ENCODE measurements around the gene COLEC12.

The COLEC12 gene

DNA sequence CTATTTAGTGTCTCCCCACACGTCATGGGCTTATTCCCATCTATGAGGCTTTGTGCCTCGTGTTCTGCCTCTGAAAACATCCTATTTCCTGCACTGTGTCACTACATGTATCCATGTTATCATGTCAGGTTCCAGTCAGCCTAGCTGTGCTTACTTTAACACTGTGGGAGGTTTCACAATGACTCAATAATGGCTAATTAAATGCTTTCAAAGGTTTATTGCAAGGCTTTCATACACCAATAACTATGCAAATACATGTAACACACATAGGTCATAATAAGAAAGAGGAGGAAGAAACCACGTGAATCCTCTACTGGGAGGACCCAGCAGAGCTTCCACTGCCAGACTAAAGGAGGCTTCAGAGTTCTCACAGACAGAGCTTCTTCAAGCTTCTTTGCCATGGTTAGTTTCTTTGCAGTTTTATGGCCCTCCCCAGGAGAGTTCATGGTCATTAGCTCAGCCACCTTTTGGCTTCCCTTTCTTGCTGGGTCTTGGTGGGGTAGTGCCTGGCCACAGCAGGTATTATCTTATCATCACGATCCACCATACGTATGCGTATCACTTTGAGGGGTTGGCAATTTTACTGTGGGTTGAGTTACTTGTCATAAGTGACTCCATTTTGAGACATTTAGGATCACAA, 5.1 kb upstream of the COLEC12 start:
- DNase-seq, result no peak

DNA sequence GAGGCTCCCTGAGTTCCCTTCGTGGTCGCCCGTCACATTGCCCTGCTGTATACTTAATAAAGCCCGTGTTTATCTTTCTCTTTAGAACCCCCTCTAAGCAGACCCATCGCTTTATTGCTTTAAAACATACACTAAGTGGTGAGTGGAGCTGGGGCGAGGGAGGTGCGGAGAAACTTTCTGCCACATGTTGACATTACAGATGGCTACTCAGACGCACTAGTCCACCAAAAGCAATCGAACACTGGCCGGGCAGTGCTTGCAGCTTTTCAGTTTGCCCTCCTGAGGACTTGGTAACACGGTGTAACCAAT, 859 bp upstream of the COLEC12 start:
- DNase-seq, result no peak

DNA sequence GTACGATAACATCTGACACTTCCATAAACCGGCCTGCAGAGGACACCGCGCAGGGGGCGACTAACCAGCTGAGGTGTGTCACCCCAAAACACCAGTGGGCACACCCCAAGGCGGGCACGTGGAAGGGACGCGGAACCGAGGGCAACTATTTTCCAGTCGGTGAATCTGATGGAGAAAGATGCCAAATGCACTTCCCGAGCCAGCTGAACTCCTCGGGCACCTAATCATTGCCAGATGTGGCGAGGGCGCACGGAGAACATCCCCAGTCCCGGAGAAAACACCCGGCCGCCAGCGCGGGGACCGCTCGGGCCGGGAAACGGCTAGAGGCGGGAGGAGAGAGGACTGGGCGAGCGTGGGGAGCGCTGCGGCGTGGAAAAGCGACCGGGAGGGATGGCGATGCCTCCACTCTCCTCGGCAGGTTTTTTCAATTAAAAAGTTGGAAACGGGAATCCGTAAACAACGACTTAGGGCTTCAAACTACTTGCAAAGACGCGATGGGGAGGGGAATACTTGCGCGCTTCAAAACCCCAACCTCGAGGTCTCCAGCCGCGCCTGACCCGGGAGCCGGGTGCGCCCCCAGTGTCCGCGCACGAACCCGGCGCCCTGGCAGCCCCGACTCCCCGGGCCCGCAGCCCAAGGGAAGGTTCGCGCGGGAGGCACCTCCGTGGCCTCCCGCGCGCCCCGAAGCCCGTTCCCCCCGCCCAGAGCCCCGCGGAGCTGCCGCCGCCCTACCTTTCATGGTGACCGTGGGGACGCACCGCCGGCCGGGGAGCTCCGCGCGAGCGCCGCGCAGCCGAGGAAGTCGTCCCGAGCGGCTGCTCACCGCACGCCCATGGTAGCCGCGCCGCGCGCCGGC, 497 bp downstream of the COLEC12 start:
- DNase-seq, result no peak

DNA sequence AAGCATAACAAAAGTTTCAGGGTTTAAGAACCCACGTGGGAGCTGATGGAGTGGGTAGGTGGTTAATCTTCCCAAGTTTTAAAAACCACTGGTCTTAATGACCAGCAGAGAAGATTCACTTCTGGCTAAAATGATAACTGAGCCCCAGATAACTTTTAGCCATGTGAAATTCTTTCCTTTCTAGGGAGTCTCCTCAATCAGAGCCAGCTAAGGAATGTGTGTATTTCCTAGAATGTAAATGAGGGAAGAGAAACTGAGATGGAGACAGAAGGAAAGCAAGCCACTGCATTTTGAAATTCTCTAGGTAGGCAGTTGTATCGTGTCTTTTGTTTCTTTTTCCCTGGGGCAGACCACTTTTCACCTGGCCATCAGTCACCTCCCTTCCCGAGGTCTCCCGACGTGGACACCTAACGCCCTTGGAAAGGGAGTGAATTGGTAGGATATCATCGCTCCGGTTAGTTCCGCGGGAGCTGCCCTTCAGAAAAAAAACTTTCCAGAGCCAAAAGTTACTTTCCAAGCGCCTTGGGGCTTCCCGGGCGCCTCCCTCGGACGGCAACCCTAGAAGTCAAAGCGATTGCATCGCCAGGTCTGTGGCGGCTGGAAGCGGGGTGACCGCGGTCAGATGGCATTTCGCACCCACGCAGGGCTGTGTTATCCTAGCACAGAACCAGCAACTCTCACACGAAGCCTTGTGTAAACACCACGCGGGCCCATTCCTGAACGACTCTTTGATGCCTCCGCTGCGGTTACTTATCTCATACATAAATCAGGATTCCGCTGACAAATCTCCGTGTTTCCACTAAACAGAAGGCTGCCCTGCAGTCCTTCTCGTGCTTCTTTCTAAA, 1.3 kb downstream of the COLEC12 start:
- no peak for DNase-seq

DNA sequence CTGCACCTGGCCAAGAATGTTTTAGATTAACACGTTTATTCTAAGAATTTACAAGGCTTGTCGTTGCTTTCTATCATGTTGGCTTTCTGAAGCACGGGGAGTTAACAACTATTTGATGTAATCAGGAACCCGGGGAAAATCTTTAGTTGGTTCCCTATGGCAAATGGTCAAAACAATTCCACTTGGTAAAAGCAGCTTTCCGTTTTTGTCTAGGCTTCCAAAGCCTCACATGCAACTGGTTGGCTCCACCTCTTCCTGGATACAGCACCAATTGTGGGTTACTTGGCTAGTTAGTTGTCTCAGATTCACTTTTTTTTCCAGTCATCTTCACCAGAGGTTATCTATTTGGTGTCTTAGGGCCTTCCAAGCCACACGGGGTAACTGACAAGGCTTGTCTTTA, 2.8 kb downstream of the COLEC12 start:
- no peak for DNase-seq

DNA sequence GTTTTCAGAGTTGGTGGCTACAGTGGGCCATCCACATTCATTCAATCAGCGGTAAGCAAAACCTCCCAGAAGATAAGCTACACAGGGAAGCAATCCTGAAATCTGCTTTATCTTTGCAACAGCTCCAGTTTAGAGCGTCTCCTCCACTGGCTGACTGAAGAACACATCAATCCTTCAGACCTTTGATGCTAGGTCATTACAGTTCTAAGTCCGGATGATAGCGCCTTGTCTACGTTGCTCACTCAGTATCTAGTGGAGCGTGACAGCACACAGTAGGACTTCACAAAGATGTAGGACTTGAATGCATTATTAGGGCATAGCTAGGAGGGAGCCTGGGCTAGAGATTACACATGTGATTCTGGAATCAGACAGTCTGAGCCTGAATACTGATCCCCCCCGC, 5.0 kb downstream of the COLEC12 start:
- DNase-seq, result no peak

DNA sequence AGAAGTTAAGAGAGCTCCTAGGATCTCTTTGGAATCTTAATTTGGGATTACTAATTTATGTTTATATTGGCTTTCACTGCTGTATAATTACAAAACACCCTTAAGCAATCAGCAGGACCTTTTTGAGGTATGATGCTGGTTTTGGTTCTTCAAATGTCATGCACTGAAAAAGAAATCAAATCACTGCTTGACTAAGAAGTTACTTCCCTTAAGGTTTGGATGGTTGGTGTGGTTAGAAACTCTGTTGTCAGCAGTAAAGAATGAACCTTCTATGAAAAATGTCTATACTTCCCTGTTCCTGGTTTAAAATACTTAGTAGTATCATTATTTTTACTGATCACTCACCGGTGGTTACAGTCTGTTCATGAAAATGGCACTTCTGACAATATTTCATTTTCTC, 5.5 kb downstream of the COLEC12 start:
- DNase-seq, result no peak

DNA sequence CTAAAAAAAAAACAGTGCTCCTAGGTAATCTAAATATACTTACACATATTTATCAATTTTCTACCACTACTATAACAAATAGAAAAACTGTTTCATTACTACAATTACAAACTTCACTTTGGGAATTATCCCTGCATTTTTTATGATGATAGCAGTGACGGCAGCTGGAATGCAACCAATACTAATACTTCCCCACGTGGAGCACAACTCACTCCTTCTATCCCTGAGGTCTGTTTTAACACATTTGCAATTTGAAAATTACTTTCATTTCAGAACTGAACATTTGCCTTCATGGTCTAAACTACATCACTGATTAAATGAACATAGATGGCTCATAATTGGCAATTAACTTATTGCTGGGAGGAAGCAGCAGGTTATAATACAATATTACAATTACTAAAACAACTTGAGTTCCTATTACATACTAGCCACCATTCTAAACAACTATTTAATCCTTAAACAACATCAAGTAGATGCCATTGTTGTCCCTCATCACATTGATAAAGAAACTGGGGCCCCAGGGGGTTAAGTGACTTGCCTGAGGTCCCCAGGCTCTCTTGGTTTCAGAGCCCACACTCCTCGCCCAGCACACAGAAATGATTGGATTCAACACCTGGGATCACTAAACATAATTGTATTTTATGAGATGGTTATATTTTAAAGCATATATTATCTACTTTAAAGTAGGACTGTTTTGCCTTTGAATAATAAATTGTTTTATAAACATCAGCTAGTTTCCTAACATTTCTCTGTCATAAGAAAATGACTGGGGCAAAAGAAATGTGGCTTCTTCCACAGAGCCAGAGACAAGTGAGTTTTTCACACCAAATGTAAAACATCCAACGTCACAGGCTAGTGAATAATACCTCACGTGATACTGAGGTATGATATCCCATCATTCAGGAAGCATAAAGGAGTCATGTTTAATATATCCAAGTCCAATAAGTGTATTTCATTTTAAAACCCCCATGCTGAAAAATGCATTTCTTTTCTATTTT, 6.2 kb downstream of the COLEC12 start:
- DNase-seq, result no peak

DNA sequence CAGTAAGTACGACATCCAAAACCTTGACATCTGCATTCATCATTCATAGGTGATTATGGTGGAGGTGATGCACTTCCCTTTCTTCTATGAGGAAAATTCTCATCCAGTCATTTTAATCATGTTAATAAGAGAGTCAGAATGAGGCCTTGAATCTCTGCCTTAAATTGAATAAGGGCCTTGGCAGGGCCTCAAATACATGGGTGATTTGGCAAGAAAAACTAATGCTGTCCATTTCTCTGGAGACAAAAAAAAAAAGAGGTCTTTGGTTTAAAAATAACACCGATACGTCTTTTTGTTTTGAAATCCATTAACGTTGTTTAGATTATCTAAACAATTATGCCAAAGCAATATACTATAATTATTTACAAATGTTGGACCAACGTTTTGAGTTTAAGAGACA, 8.1 kb downstream of the COLEC12 start:
- no peak for DNase-seq

DNA sequence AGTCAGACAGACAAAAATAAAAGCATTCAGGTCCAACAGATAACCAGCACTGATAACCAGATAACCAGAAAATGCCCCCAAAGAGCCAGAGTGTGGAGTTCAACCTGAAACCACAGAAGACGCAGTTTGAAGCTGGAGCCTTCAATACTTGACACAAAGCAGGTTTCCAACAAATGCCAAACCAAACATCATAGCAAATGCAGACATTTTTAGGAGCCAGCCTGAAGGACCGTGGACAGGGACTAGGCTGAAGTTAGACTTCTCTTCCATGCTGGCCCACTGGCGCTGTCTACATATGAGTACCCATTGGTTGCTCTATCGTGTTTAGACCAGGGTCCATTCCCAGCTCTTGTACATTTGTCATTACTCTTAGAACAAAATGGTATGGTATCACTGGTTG, 9.9 kb downstream of the COLEC12 start:
- no peak for DNase-seq

DNA sequence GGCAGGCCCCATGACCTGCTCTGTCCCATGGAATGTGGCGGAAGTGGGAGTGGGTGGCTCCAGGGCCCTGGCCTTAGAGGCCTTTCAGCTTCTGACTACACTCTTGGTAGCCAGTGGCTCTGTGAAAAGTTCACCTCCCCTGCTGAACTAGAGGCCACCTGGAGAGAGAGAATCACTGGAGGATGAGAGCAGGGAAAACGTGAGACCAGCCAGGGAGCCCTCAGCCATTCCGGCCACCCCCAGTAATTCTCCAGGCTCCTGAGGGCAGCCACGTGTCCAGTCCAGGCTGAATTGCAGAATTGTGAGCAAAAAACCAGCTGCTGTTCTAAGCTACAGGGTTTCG, 10.5 kb downstream of the COLEC12 start:
- no peak for DNase-seq

DNA sequence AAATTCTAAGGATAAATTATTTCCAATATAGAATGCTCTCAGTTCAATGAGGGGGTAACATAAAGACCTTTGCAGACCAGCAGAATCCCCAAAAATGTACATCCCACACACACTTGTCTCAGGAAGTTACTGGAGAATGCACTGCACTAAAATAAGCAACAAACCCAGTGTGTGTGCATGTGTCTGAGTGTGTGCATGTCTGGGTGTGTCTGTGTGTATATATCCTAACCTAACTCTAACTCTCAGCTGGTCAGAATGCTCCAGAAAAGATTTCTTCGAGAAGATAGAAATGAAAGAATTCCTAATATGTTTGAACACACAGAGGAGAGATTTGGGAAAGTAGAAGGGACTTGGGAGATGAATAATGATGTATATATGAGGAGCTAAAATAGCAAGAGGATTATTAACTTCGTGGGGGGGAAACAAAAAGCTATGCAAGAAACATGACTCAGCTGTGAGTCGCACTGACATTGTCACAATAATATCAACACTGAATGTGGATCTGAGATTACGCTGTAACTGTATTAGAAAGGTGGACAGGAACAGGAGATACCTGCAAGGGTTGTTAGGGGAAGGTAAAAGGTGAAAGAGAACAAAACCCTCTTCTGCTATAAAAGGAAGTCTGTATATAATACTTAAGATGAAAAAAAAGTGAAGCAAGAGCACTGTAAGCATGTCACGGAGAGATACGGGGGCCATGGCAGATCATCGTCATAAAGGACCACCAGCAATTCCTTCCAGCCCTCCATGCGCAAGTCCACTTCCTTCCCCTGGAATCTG, 11.1 kb downstream of the COLEC12 start:
- no peak for DNase-seq

DNA sequence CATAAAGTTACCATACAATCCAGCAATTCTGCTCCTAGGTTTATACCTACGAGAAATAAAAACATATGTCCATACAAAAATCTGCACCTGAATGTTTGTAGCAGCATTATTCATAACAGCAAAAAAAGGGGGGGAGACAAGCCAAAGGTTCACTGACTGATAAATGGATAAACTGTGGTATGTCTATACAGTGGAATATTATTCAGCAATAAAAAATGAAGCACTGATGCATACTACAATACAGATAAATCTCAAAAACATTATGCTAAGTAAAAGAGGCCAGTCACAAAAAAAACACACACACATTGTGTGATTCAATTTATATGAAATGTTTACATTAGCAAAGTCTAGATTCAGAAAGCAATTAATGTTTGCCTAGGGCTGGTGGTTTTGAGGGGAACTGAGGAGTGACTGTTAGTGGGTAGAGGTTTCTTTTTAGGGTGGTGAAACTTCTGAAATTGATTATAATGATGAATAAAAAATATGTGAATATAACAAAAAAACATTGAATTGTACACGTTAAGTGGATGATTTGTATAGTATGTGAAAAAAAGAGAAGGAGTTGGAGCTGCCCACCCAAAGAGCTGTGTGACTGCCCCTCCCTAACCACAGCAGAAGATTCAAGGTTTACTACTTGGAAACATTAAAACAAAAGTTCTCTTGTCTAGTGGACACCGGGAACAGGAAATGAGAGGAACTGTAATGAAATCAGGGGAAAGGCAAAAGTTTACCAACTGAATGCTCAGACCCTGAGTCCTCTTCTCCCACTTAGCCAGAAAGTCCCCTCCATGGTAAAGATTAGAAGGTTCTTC, 13.4 kb downstream of the COLEC12 start:
- DNase-seq, result no peak

DNA sequence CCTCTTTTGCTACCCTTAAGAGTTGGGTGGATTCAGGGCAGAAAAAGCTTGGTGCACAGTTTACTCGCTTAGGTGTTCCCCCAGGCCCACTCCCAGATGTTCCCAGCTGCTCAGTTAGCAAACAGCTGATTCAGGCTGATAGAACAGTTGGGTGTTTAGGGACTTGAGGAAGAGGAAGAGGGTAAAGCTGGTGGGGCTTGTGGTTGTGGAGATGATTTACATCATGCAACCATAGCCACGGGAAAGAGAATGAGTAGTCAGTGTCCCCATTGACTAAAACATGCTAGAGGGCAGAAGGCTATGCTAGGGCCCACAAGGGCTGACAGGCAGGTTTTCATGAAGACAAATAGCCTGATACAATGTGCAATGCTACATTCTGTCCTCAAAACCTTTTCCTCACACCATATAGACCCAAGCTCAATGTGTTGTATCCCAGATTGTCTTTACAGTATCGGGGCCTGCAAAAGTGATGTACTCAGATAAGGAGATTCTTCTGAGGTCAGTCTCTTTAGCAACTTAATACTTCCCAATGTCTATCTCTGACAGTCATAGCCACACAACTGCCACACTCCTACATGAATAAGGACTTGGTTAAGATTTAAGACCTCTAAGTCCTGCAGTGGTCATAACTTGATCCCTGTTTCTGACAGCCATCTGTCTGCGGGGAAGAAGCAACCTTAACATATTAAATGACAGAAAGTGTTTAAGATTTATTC, 15.6 kb downstream of the COLEC12 start:
- no peak for DNase-seq

DNA sequence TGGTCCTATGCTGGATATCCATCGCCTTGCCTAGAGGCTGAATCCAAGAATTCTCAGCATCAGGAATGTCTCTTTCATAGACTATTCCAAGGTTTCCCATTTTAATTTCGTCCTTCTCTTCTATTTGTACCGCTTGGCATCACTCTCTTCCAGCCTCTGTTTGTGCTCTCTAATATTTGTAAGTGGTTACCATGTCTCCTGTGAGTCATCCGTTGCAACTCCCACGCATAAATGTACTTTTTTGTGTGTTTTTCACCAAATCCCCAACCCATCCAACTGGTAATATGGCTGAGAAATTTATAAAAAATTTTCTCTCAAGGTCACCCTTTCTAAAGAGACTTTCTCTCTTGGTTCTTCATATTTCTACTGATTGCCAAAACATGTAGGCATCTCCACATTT, 21.8 kb downstream of the COLEC12 start:
- DNase-seq, result no peak

DNA sequence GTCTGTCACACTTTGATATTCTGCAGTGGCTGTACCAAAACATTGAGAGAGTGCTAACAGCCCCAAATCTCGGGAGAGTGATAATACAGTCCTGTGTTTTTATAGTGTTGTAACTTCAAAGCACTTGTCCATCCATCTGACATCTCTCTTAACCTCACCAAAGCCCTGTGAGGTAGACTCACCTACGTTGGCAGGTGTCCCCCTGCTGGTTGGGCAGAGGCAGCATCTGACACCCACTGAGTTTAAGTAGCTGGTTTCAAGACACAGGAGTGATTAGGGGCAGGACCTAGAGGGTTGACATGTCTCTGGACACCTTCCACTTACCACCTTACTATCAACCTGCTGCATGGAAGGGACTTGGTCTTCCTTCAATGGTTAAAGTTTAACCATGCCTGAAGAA, 22.9 kb downstream of the COLEC12 start:
- no peak for DNase-seq

DNA sequence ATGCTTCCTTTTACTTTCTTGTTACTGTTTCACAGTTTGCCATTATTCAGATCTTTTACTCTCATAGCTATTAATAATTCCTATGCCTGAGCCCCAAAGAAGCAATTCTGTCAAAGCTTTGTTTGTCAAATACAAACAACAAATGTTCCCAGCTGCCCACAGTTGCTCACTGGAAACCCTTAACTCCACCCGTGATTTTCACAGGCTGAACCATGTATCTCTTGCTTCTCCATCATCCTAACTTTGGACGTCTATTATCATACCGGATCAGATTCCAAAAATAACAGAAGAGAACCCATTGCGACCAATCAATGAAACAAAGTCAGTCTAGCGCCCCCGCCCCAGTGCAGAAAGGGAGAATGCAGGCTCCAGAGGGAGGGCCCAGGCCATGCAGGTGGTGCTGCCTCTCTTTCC, 24.2 kb downstream of the COLEC12 start:
- no peak for DNase-seq

DNA sequence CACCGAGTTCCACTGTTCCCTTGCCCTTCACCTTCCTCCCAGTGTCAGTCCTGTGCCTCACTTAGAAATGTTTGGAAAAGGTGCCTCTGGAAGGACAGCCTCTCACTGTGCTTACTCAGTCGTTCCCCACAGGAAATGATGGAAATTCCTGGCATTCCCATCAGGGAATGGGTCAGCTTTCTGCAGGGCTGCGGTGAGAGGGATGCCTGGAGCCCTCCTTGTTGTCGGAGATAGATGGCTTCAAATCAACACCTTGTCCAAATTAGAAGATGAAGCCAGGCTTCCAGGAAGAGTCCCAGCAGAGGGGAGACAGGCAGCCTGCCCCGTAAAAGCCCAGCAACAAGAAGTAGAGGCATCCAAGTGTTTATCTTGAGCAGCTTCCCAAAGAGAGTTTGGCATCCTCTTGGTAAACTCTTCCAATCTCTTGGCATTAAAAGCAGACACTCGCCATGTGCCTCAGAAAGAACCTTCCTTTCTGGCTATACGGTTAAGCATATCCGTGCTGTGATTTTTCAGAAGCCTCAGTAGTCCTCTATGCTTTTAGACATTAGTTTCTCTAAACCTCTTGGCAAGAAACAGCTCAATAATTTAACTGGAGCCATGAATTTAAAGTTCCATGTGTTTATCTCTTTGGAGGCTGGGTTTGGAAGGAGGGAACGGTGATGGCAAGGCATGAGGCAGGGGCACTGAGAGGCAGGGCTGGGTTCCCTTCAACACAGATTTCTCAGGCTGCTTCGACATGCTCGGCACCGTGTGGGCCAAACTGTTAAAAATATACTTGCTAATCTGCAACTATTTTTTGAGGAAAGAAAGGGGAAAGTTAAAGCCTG, 25.1 kb downstream of the COLEC12 start:
- DNase-seq, result no peak

DNA sequence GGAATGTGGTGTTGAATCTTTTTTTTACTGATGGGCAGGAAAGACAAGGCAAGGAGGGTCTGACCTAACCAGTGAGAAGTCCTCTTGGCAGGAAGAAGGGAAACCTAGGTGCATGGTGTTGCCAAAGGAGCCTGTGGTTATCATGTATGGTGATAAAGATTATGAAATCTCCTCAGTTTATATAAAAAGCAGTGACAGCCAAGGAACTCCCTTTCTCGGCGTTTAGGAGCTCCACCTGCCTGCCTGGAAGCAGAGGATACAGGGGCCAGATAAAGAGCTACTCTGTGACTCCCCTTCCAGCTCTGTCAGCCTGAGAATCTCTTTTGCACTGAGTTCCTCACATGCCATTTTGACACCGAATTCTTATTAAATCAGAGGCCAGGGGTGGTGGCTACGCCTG, 26.1 kb downstream of the COLEC12 start:
- no peak for DNase-seq

Measured in central memory CD4-positive, alpha-beta T cell (primary cell).